ENCODE results near the gene FASLG.

FASLG gene

DNA sequence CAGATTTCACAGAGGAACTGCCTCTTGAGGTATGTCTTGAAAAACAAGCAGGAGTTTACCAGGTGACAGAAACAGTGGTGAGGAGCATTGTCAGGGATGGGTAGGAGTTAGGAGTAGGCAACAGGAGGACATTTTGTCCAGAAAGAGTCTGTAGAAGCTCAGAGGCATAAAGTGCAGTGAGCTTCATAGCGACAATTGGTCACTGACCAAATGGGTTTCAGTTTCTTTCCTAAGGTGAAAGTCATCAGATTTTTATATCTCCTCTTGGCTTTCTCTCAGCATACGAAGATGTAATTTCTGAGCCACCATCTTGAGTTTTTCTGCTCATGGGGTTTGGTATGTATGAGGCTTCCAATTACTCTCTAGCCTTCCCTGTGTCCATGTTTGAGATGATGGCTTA is 29.3 kb upstream of the FASLG start:
- Histone ChIP-seq H3K4me3 (ENCODE audit: low read depth, low read length) (no peak overlapping the region), H3K27me3 (ENCODE audit: insufficient read depth, low read depth, severe bottlenecking) (peaks cover 32% of the 10 kb centered on the region), H3K9me3 (ENCODE audit: severe bottlenecking) (peaks cover 6% of the 10 kb centered on the region), H3K36me3 (no peaks in the 10 kb centered on the region), H3K27ac (no peak overlapping the region)
- no peak for DNase-seq
- TF ChIP-seq, protein P1, sequence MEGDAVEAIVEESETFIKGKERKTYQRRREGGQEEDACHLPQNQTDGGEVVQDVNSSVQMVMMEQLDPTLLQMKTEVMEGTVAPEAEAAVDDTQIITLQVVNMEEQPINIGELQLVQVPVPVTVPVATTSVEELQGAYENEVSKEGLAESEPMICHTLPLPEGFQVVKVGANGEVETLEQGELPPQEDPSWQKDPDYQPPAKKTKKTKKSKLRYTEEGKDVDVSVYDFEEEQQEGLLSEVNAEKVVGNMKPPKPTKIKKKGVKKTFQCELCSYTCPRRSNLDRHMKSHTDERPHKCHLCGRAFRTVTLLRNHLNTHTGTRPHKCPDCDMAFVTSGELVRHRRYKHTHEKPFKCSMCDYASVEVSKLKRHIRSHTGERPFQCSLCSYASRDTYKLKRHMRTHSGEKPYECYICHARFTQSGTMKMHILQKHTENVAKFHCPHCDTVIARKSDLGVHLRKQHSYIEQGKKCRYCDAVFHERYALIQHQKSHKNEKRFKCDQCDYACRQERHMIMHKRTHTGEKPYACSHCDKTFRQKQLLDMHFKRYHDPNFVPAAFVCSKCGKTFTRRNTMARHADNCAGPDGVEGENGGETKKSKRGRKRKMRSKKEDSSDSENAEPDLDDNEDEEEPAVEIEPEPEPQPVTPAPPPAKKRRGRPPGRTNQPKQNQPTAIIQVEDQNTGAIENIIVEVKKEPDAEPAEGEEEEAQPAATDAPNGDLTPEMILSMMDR (IDR thresholded peaks at IDR 0.05; ENCODE audit: low read depth, low read length): no peak

DNA sequence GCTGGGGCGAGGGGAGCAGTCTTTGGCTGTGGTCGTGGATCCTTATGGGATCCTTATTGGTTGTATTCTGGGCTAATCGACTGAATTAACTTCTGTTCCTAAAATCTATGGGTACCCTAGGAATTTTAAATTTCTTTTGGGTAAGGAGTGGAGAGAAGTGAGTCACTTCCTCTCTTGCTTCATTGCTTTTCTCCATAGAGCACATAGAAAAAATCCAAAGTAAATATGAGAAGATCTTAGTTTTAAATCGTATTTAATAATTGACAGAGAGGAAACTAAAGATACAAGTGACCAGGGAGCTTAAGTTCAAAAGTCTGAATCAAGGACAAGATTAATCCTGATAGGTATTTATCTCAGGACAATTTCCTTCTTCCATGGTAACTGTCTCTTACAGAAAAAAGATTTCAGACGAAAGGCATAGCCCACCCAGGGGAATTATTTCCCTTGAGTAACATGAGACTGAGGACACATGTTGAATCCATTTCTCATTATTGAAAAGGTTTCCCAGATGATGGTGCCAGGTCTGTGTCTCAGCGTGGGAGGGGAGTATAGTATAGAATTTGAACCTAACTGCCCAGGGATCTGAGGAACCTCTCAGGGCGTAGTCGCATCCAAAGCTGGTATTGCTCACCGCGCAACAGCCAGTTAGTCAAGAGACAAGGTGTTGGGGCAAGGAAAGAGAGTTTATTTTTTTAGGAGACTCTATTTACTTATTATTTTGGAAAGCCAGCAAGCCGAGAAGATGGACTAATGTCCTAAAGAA is 28.7 kb upstream of the FASLG start:
- no peak for DNase-seq
- H3K27me3 ChIP-seq (ENCODE audit: insufficient read depth, low read depth, severe bottlenecking): peaks cover 32% of the 10 kb centered on the region
- H3K36me3 ChIP-seq: no peaks in the 10 kb centered on the region
- no peak overlapping the region for H3K27ac ChIP-seq
- H3K4me3 ChIP-seq (ENCODE audit: low read depth, low read length): no peak overlapping the region
- peaks cover 6% of the 10 kb centered on the region for H3K9me3 ChIP-seq (ENCODE audit: severe bottlenecking)
- TF ChIP-seq, protein P1 (IDR thresholded peaks at IDR 0.05; ENCODE audit: low read depth, low read length): no peak

DNA sequence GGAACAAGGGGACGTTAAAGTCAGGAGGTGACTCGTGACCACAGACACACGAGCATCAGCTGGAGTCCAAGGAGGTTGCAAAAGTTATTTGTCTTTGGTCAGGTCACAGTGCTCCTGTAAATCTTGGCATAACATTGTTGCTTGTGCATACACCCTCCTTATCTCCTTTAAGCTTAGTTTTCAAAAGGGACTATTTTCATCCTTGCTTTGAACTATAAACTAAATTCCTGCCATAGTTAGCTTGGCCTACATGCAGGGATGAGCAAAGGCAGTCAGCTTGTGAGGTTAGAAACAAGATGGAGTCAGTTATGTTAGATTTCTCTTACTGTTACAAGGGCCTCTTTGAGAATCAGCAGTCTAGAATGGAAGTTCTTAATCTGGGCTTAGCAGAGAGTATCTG is 28.0 kb upstream of the FASLG start:
- DNase-seq: no peak
- no peak overlapping the region for H3K4me3 ChIP-seq (ENCODE audit: low read depth, low read length)
- H3K27me3 ChIP-seq (ENCODE audit: insufficient read depth, low read depth, severe bottlenecking): peaks cover 38% of the 10 kb centered on the region
- TF ChIP-seq, protein P1 (IDR thresholded peaks at IDR 0.05; ENCODE audit: low read depth, low read length): no peak
- no peak overlapping the region for H3K27ac ChIP-seq
- peaks cover 6% of the 10 kb centered on the region for H3K9me3 ChIP-seq (ENCODE audit: severe bottlenecking)
- H3K36me3 ChIP-seq: no peaks in the 10 kb centered on the region

DNA sequence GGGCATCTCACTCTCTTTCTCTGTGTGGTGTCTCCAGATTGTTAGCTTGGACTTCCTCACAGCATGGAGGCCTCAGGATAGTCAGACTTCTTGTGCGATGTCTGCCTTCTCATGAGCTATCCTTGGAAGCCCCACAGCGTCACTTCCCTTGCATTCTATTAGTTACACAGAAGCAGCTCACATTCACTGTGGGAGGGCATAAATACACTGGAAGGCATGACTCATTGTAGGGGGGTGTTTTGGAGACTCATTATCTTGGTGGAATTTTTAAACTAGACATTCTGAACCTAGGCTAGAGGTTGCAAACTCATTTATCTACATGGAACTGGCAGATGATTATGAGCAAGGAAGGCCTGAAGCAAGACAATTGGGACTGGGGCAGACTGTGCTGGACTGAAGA is 21.4 kb upstream of the FASLG start:
- Histone ChIP-seq H3K4me3 (ENCODE audit: low read depth, low read length) (no peak overlapping the region), H3K27me3 (ENCODE audit: insufficient read depth, low read depth, severe bottlenecking) (peaks cover 69% of the 10 kb centered on the region), H3K9me3 (ENCODE audit: severe bottlenecking) (peaks cover 4% of the 10 kb centered on the region), H3K27ac (no peak overlapping the region), H3K36me3 (no peaks in the 10 kb centered on the region)
- DNase-seq: no peak
- TF ChIP-seq, protein P1 (IDR thresholded peaks at IDR 0.05; ENCODE audit: low read depth, low read length): no peak

DNA sequence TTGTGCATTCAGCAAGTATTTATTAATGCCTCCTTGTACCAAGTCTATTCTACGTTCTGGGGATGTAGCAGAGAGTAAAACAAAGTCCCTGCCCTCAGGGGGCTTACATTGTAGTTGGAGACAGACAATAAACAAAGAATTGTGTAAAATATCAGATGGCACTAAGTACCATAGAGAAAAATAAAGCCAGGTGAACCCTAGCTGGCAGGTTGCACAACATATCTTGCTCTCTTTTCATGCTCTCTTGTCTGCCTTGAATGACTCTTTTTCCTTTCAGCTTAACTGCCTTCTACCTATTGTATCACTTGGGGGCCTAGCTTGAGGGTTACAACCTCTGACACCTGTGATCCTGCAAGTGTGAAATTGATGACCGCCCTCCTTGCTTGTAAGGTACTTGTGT is 20.7 kb upstream of the FASLG start:
- Histone ChIP-seq H3K4me3 (ENCODE audit: low read depth, low read length) (no peak overlapping the region), H3K27me3 (ENCODE audit: insufficient read depth, low read depth, severe bottlenecking) (peaks cover 74% of the 10 kb centered on the region), H3K9me3 (ENCODE audit: severe bottlenecking) (peaks cover 4% of the 10 kb centered on the region), H3K27ac (no peak overlapping the region), H3K36me3 (no peaks in the 10 kb centered on the region)
- TF ChIP-seq, protein P1 (IDR thresholded peaks at IDR 0.05; ENCODE audit: low read depth, low read length): no peak
- no peak for DNase-seq

Measured in WERI-Rb-1 (cell line).